Activated T-helper 9 cell treated with anti-CD3 and anti-CD28 coated beads, Interleukin-2, amount 50 U/mL, for 16 hours (primary cell): Measurements from ENCODE around the gene FAM9A.

Experiments
- DNase-seq: peaks from one replicate; pipeline ENCODE4 v3.0.0-alpha.2; 2020; ENCODE audit warnings: low read depth

Gene FAM9A

GRCh38 chrX:8801041-8801599, at the start of gene FAM9A:
FAM9A (minus strand) TSS chrX:8801383; CDS start chrX:8800171, 1,212 bp downstream.
- DNase-seq = no peak

GRCh38 chrX:8850478-8850877, 49.3 kb upstream of the FAM9A start:
- no peak for DNase-seq

- no peak for DNase-seq
These were observed 48.8 kb upstream of the FAM9A start for GRCh38 chrX:8849945-8850344.

GRCh38 chrX:8849458-8849857, 48.3 kb upstream of the FAM9A start:
- no peak for DNase-seq

- no peak for DNase-seq
These were observed 47.7 kb upstream of the FAM9A start for GRCh38 chrX:8848911-8849310.

- DNase-seq = no peak
These were observed 47.3 kb upstream of the FAM9A start for GRCh38 chrX:8848441-8848840.

- DNase-seq = no peak
These were observed 46.2 kb upstream of the FAM9A start for GRCh38 chrX:8847360-8847759.

GRCh38 chrX:8846266-8846665, 45.1 kb upstream of the FAM9A start:
- DNase-seq = no peak

- DNase-seq = no peak
These were observed 44.3 kb upstream of the FAM9A start for GRCh38 chrX:8845469-8845868.

- no peak for DNase-seq
These were observed 43.9 kb upstream of the FAM9A start for GRCh38 chrX:8845060-8845459.

- DNase-seq = no peak
These were observed 43.0 kb upstream of the FAM9A start for GRCh38 chrX:8844157-8844556.

GRCh38 chrX:8841911-8842310, 40.7 kb upstream of the FAM9A start:
- DNase-seq = no peak

- DNase-seq = no peak
These were observed 33.2 kb upstream of the FAM9A start for GRCh38 chrX:8834392-8834791.

GRCh38 chrX:8832582-8833378, 31.6 kb upstream of the FAM9A start:
- no peak for DNase-seq

GRCh38 chrX:8823698-8824097, 22.5 kb upstream of the FAM9A start:
- DNase-seq = no peak

- no peak for DNase-seq
These were observed 20.8 kb upstream of the FAM9A start for GRCh38 chrX:8822002-8822401.

GRCh38 chrX:8820910-8821527, 19.8 kb upstream of the FAM9A start:
- DNase-seq = no peak

GRCh38 chrX:8815460-8816065, 14.4 kb upstream of the FAM9A start:
- DNase-seq = no peak

- no peak for DNase-seq
These were observed 11.9 kb upstream of the FAM9A start for GRCh38 chrX:8813036-8813435.

GRCh38 chrX:8811611-8812010, 10.4 kb upstream of the FAM9A start:
- no peak for DNase-seq

- no peak for DNase-seq
These were observed 7.5 kb upstream of the FAM9A start for GRCh38 chrX:8808661-8809060.

- DNase-seq = no peak
These were observed 4.8 kb upstream of the FAM9A start for GRCh38 chrX:8805974-8806373.

- no peak for DNase-seq
These were observed 3.9 kb upstream of the FAM9A start for GRCh38 chrX:8805046-8805445.
